H1 (cell line): Measurements from ENCODE around the gene SLC25A21. TPM values are rescaled to one million over a fixed set of nuclear protein-coding genes. Genes with fewer than 3 reads are reported as not detected.

Experiments used
- ATF3 ChIP-seq: IDR thresholded peaks from 2 replicates; pipeline ENCODE4 v1.6.1; 2011; ENCODE audit warnings: low read depth, mild to moderate bottlenecking, low read length; ENCODE audit not compliant: insufficient read depth
- E2F6 ChIP-seq: IDR thresholded peaks from 2 replicates; pipeline ENCODE4 v1.6.1; 2012; ENCODE audit warnings: inconsistent platforms
- EGR1 ChIP-seq: IDR thresholded peaks from 2 replicates; pipeline ENCODE4 v1.6.1; 2011; ENCODE audit warnings: low read depth, low read length, borderline replicate concordance
- FOSL1 ChIP-seq: IDR thresholded peaks from 2 replicates; pipeline ENCODE4 v1.6.1; 2011; ENCODE audit warnings: mild to moderate bottlenecking, low read depth, low read length, moderate library complexity; ENCODE audit not compliant: insufficient read depth
- KDM4A ChIP-seq: IDR thresholded peaks from one replicate; pipeline ENCODE4 v1.7.1; 2012; ENCODE audit warnings: low read depth, mild to moderate bottlenecking, moderate library complexity, low read length, inconsistent platforms; ENCODE audit not compliant: severe bottlenecking
- RAD21 ChIP-seq, 2 experiments: IDR thresholded peaks in 1 of 2; conservative IDR thresholded peaks in 1 of 2; 2 replicates each; pipeline ENCODE4 v1.6.1; 2011; ENCODE audit warnings: low read depth in 2 of 2, low read length in 2 of 2, improper control_type of control experiment in 1 of 2, inconsistent platforms in 1 of 2, mild to moderate bottlenecking in 1 of 2, moderate library complexity in 1 of 2
- polyA plus RNA-seq, 7 experiments: library from polyadenylated mRNA; depleted of rRNA in 3 of 7; stranded (reverse) in 5 of 7; unstranded in 2 of 7; fragments of >200 nt in 5 of 7; fragments of 200-250 nt in 2 of 7; gene quantifications; 1 replicate in 5 of 7; 2 replicates in 1 of 7; 4 replicates in 1 of 7; pipeline versions ENCODE4 v1.2.1 to v1.2.3, GENCODE V29; 2011 to 2013; ENCODE audit warnings: missing spikeins in 2 of 7, mixed read lengths in 2 of 7
- total RNA-seq: library from RNA; stranded (reverse); fragmentation: NEBNext Ultra II Directional; extraction: Animal tissue kit (Norgen Biotek cat#: 25700); gene quantifications from 2 replicates; pipeline ENCODE4 v1.2.1, GENCODE V29; 2021

Gene SLC25A21
- total and polyA plus RNA-seq, 2 of the 8 experiments (the other 6 are each of a cell fraction or from before 2014, with no cell fraction given) = 6.9 to 15.7 TPM

DNA sequence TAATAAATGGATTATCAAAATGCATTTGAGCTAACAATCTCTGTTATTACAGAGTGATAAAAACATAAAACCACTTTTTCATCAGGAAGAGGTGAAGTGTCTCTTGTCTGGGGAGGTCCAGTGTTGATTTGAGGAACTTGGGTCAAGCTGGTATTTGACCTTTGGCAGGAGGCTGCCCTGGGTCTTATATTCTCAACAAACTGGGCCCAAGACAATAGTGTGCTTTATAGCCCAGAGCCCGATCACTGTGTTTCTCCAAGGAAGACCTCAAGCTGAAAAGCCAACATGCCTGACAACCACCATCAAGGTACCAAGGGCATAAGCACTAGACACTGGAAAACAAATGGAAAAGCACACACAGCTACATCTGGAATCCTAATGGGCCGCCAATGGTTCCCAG, 137.0 kb downstream of the SLC25A21 start (continued):
- TF ChIP-seq KDM4A (no peak), RAD21 (IDR thresholded peaks at IDR 0.05 in 1 of 2, conservative IDR thresholded peaks at IDR 0.05 in 1 of 2; ENCODE audit: low read depth in 2 of 2, low read length in 2 of 2) (no peak), ATF3 (no peak), FOSL1 (no peak), EGR1 (no peak), E2F6 (no peak)
